NOMO-1 (cell line): Measurements from ENCODE around the gene GRAP.
"Not testable (repeated sequence)": the region's sequence is repeated elsewhere in the genome, so short reads cannot be mapped to it uniquely, and the experiment has no call there.

Source experiments
- DNase-seq, 2 experiments: peaks; one replicate each; lab custom pipeline; 2025; ENCODE audit not compliant: unreplicated experiment in 2 of 2; lab: John Stamatoyannopoulos, UW

GRAP gene

DNA sequence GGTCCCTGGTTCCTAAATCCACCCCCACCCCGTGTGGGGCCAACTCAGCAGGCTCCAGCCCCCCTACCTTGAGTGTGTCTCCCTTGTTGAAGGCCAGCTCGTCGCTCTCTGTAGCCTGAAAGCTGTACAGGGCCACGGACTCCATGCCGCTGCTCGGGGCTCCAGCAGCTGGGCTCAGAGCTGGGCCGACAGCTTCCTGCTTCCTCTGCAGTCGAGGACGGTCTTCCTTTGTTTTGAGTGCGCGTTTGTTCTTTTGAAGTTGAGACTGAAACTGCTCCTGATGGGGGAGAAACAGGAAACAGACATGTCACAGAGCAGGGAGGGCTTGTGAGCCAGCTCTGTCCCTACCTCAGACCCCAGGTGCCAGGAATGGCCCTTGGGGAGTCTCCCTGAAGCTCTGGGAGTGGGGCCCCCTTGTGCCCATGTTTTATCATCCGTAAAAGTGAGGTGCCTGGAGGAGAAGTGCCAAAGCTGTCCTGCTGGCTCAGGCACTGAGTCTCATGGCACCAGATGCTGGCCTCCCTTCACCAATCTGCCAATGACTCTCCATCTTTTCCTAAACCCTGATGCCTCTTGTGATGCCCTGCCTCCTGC, at the start of gene GRAP:
TSS of gene GRAP (minus strand) at position 176 of the 594 bp plus-strand sequence. CDS start at position 145, 31 bp downstream.
- DNase-seq, result not testable (repeated sequence)

DNA sequence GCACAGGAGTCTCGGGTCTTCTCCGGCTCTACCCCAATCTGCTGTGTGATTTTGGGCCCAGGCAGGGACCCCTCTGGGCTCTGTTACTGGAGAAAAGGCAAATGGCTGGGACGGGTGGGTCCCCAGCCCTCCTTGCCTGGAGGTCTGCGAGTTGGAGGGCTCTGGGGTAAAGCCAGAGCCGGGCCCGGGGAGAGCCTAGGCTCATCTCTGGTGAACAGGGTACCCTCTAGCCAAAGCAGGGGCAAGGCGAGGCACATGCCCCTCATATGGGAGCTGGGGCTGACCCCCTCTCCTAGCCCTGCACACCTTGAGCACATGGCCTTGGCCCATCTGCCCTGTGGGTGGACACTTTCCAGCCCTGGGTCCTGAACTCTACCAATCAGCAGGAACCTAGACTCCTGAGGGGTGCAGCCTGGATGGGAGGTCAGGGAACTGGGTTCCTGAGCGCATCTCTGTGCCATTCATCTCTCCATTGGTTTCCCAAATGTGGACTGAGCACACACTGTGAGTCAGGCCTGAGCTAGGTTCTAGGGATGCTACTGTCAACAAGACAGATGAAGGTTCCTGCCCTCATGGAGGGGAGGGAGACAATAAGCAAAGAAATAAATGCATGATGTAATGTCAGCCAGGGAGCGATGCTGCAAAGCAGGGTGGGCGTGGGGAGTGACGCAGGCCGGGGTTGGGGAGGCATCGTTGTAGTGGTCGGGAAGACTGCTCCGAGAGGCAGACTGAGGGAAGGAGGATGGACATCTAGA, 47.1 kb upstream of the GRAP start:
- not testable (repeated sequence) for DNase-seq

DNA sequence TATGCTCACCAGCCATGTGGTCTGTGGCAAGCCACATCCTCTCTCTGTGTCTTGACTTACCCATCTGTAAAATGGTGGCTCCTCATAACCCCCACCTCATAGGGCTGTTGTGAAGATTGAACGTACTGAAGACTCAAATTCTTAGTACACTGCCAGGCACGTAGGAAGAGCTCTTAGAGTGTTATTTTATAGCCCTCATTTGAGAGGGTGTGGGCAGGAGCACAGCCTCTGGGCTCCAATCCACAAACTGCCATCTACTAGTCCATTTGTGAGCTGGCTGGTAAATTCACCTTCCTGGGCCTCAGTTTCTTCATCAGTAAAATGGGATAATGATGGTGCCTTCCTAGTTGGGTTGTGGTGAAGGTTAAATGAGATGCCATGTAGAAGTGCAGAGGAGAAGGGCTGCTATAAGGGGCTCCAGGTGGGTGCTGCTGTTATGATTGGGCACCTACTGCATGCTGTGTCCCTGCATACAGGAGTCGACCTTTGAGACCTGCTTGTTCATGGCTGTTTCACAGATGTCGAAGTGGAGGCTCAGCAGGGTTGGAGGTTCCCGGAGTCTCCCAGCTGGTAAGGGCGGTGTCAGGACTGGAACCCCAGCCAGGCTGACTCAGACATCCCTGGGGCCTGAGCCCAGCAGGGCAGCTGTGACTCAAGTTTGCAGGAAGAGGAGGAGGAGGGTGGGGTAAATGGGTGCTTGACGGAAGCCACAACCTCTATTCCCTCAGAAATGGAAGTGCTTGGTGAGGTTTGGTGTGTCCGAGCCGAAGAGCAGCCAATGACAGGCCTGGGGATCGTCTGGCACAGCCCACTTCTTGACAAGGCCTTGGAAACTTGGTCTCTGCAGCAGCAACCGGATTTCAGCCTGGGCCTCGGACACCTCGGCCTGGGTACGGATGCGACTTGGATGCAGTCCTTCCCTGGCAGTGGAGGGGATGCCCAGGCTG, 46.3 kb upstream of the GRAP start:
- not testable (repeated sequence) for DNase-seq

DNA sequence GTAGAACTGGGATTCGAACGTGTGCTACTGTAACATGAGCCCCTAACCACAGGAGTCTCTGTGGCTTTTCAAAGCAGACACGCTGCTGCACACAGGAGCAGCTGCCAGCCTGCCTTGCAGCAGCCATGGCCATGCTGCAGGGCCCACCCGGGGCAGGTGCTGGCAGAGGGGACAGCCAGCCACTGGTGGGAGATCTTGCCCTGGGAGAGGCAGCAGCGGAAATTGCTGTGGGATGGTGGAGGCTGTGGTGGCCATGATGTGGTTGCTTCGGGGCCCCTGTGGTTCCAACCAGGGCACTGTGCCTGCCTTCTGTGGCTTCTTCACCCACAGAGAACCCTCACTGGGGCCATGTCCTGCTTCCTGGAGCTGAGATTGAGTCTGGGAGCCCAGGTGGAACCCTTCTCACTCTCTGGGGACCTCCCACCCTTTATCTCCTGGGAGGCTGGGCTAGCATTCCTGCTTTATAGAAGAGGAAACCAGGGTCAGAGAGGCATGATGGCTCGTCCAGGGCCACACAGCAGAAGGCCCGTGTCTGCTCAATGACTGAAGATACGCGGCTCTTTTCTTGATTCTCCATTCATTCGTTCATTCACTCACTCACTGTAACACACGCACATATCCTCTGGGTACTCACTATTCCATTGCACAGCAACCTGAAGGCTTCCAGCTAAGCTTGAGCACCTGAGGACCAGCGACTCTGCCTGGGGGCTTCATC, 43.5 kb upstream of the GRAP start:
- not testable (repeated sequence) for DNase-seq

DNA sequence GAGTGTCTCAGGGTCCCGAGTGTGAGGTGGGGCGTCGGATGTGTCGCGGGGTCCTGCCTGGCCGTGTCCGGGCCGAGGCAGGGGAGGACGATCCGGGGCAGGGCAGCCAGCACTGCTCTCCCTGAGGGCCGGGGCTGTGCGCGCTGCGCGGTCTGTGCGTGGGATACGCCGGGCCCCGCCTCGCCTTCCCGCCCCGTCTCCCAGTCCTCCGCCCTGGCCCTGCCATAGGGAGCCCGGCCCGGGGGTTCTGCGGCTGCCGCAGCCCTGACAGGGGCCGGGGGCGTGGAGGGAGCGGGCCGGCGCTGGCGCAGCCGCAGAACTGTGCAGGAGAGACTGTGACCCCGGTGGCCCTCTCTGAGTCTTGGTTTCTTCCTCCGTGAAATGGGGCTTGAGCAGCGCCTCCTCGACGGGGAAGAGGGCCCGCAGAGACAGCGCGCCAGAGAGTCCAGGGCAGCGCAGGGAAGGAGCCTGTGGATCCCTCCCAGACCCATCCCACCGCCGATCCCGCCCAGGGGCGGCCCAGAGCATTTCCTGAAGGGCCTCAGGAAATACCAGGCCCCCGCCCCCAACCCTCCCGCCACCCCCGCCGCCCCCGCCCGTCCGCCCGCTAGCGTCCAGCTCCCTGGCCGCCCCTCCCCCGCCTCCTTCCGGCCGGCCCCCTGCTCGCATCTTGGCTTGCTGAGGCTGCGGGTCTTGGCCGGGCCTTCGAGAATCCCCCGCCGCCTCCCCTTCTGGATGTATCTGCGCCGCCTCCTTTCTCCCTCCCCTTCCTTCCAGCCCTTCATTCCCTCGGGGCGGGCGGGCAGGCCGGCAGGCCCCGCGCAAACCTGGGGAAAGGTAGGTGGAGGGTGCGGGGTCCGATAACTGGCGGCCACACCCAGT, 42.3 kb upstream of the GRAP start:
- DNase-seq, result not testable (repeated sequence)

DNA sequence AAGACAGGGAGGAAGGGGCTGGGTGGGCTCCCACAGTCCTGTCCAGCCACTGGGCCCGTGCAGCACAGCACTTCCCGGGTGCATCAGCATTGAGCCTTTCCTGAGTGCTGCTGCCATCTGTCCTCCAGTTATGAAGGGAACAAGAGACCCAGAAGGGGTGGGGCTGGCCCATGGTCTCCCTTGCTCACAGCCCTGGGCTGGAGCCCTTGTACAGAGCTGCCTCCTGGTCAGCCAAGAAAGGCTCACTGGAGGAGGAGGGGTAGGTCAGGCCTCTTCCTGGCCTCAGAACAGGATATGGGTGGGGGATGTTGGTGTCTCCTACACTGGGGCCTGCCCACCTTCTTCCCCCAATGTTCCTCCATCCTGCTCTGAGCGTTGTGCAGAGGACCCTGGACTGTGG, 30.6 kb upstream of the GRAP start:
- not testable (repeated sequence) for DNase-seq

DNA sequence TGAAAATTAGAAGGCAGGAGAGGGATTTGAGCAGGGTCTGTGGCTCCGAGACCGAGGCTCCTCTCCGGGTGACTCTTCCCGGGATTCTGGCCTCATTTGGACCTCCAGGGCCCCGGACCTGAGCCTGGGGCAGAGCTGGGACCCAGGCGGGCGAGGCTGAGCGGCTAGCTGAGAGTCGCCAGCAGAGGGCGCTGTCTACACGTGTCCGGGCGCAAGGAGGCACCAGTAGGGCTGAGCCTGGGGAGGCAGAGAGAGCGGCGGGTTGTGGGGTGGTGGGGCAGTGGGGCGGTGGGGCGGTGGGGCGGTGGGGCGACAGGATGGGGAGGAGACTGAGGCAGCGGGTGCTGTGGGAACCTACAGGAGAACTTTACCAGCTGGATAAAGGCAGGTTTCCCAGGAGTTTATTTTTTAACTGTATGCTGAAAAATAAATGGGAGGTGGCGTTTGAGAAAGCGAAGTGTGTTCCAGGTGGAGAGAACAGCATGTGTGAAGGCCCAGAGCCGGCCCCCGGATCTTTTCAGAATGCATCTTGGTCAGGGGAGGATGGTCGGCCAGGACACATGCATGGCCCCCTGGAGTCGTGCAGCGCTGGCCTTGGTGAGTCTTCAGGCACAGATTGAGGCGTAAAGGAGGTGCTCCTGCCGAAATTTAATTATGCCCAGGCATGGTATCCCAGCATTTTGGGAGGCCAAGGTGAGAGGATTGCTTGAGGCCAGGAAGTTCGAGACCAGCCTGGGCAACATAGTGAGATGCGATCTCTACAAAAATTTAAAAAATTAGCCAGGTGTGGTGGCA, 29.8 kb upstream of the GRAP start:
- not testable (repeated sequence) for DNase-seq

DNA sequence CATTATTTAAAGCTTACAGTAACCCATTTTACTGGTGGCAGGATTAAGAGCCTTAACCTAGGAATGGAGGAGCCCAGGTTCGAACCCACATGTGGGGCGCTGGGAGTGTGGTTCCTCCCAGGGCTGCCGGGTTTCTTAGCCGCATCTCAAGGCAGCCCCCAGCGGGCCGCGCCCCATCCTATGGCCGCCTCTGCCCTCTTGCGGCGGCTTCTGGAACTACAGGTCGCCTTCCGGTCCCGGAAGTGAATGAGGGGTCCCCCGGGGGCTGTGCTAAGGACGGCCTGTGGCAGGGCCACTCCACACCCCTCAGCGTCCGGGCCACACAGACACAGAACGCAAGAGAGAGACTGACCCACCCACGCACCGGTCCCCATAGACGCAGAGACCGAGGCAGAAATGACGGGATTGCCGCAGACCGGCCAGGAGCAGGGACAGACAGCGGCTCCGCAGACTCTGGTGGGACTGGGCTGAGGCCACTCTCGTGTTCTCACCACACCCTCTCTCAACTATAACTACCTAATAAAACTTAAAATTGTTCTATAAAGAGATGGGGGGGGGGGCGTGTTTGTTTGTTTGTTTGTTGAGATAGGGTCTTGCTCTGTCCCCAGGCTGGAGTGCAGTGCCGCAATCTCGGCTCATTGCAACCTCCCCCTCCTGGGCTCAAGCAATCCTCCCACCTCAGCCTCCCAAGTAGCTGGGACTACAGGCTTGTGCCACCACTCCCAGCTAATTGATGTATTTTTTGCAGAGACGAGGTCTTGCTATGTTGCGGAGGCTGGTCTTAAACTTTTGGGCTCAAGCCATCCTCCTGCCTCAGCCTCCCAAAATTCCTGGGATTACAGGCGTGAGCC, 23.8 kb upstream of the GRAP start:
- DNase-seq, result not testable (repeated sequence)

DNA sequence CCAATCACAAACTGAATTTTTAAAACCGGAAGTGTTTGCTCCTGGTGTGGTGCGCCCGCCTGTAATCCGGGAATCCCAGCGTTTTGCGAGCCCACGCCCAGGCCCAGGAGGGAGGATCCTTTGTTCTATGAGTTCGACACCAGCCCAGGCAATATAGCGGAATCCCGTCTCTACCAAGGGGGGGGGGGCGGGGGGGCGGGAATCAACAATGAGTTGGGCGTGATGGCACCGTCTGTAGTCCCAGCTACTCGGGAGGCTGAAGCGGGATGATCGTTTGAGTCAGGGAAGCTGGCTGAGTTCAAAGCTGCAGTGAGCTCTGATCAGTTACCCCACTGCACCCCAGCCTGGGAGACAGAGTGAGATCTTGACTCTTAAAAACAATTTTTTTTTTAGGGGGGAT, 17.6 kb upstream of the GRAP start:
- DNase-seq, result not testable (repeated sequence)

DNA sequence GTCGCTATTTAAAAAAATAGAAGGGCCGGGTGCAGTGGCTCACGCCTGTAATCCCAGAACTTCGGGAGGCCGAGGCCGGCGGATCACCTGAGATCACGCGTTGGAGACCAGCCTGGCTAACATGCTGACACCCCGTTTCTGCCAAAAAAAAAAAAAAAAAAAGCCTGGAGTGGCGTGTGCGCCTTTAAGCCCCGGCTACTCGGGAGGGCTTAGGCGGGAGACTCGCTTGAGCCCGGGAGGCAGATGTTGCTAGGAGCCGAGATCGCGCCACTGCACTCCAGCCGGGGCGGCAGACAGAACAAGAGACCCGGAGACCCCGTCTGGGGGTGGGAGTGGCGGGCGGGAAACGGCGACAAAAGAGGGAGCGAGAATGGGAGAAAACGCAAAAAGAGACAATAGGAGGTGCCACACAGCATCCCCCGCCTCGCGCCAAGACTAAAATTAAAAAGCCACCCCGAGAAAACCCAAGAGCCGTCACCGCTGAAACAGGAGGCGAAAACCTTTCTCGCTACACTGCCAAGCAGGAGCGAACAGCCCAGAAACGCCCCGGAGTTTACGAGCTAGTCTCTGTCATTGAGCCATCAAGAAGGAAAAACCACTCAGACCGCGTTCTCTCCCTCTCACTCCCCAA, 16.7 kb upstream of the GRAP start:
- DNase-seq, result not testable (repeated sequence)

DNA sequence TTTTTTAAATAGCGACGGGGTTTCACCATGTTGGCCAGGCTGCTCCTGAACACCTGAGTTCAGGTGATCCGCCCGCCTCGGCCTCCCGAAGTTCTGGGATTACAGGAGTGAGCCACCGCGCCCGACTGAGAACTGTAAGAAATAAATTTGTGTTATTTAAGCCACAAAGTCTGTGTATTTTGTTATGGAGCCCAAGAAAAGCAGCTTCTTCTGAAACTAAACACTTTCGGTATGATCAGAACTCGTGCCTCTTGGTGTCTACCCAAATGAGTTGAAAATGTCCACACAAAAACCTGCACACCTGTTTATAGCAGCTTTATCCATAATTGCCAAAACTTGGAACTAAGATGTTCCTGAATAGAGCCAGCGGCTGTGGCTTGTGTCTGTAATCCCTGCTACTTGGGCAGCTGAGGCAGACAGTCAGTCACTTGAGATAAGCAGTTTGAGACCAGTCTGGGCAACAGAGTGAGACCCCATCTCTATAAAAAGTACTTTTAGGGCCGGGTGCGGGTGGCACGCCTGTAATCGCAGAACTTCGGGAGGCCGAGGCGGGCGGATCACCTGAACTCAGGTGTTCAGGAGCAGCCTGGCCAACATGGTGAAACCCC, 16.1 kb upstream of the GRAP start:
- DNase-seq, result not testable (repeated sequence)

DNA sequence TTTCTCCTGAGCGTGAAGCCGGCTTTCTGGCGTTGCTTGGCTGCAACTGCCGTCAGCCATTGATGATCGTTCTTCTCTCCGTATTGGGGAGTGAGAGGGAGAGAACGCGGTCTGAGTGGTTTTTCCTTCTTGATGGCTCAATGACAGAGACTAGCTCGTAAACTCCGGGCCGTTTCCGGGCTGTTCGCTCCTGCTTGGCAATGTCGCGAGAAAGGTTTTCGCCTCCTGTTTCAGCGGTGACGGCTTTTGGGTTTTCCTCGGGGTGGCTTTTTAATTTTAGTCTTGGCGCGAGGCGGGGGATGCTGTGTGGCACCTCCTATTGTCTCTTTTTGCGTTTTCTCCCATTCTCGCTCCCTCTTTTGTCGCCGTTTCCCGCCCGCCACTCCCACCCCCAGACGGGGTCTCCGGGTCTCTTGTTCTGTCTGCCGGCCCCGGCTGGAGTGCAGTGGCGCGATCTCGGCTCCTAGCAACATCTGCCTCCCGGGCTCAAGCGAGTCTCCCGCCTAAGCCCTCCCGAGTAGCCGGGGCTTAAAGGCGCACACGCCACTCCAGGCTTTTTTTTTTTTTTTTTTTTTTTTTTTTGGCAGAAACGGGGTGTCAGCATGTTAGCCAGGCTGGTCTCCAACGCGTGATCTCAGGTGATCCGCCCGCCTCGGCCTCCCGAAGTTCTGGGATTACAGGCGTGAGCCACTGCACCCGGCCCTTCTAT, 15.4 kb upstream of the GRAP start:
- DNase-seq, result not testable (repeated sequence)

DNA sequence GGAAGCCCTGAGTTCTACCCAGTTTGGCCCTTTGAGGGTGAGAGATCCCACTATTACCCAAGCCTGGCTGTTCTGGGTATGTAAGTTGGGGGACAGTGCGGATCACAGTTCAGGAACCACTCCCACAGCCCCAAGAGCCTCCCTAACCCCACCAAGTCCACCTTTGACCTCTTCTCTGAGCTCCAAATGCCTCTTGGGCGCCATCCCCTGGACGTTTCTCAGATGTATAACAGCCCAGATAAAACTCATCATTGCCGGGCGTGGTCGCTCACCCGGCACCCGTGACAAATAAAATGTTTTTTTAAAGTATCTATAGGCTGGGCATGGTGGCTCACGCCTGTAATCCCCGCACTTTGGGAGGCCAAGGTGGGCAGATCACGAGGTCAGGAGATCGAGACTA, 8.7 kb upstream of the GRAP start:
- not testable (repeated sequence) for DNase-seq

DNA sequence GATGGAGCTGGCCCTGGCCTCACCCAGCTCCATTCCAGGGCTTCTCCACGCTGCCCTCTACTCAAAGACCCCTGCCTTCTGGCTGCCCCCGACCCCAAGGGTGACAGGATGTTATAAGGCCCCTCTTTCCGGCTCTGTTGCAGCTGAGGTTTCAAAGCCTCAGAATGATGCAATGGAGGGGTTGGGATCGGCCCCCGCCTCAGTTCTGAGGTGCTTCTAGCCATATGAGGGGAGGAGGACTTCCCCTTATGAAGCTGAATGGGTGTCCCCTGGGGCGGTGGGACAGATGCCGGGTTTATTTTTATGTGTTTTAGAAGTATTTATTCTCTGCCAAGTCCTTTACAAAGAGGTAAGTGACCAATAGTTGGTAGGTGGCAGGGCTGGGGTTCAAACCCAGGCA, 2.1 kb upstream of the GRAP start:
- not testable (repeated sequence) for DNase-seq

DNA sequence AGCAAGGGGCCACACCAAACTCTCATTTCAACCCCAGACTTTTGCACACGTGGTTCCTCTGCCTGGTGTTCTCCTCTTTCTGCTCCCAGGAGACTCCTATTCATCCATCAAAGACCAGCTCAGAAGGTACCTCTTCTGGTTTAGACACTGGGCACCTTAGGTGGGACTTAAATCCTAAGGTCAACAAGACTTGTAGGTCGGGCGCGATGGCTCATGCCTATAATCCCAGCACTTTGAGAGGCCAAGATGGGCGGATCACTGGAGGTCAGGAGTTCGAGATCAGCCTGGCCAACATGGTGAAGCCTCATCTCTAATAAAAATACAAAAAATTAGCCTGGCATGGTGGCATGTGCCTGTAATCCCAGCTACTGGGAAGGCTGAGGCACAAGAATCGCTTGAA, 753 bp upstream of the GRAP start:
- DNase-seq, result not testable (repeated sequence)

DNA sequence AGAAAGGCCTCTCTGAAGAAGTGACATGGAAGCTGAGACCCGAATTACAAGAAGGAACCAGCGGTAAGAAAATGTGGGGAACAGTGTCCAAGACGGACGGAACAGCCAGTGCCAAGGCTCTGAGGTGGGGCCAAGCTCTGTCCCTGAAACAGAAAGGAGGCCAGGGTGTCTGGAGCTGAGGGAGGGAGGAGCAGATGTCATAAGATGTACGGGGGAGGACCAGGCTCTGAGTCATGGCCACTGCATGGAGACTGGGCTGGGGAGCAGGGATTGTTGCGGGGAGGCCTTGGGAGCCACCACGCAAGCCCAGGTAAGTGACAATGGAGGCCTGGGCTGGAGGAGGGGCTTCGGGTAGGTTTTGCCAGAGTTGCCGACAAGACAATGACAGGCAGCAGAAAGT, 2.1 kb downstream of the GRAP start:
- DNase-seq, result not testable (repeated sequence)
